Endothelial cell (in vitro differentiated cells): Measurements from ENCODE around the gene MSTO1. TPM values are rescaled to one million over a fixed set of nuclear protein-coding genes. Genes with fewer than 3 reads are reported as not detected.
A peak's percentile ranks its signal among the peaks of the same experiment; 100 is the strongest.
"Not testable (repeated sequence)": the region's sequence is repeated elsewhere in the genome, so short reads cannot be mapped to it uniquely, and the experiment has no call there.

ENCODE experiments used
- DNase-seq: peaks from one replicate; pipeline ENCODE4 v3.0.0; 2021; ENCODE audit warnings: low spot score
- H3K27ac Mint-ChIP-seq: one replicate; pipeline ENCODE4 v1.8.0; 2021; ENCODE audit warnings: mixed read lengths, inconsistent platforms; ENCODE audit not compliant: unreplicated experiment
- H3K27me3 Mint-ChIP-seq: one replicate; pipeline ENCODE4 v1.8.0; 2021; ENCODE audit warnings: mild to moderate bottlenecking, moderate library complexity, mixed read lengths, inconsistent platforms; ENCODE audit not compliant: unreplicated experiment
- H3K36me3 Mint-ChIP-seq: one replicate; pipeline ENCODE4 v1.8.0; 2021; ENCODE audit warnings: mild to moderate bottlenecking, low read depth, mixed read lengths, inconsistent platforms; ENCODE audit not compliant: unreplicated experiment
- H3K4me1 Mint-ChIP-seq: one replicate; pipeline ENCODE4 v1.8.0; 2021; ENCODE audit warnings: mild to moderate bottlenecking, mixed read lengths, inconsistent platforms; ENCODE audit not compliant: unreplicated experiment
- H3K4me3 Mint-ChIP-seq: one replicate; pipeline ENCODE4 v1.8.0; 2021; ENCODE audit warnings: mild to moderate bottlenecking, mixed read lengths, inconsistent platforms; ENCODE audit not compliant: unreplicated experiment
- H3K9me3 Mint-ChIP-seq: one replicate; pipeline ENCODE4 v1.8.0; 2021; ENCODE audit warnings: mixed read lengths, inconsistent platforms; ENCODE audit not compliant: unreplicated experiment
- CTCF ChIP-seq: fragments of 200-600 bp; sonication (generic); IDR thresholded peaks from one replicate; pipeline ENCODE4 v1.5.0; 2021; ENCODE audit warnings: antibody characterized with exemption; ENCODE audit not compliant: unreplicated experiment
- total RNA-seq: library from RNA; stranded (reverse); fragmentation: NEBNext Ultra II Directional; extraction: Animal tissue kit (Norgen Biotek cat#: 25700); gene quantifications from one replicate; pipeline ENCODE4 v1.2.1, GENCODE V29; 2021; ENCODE audit not compliant: unreplicated experiment

MSTO1 gene
- total RNA-seq, 1 donor from 2014 or later = 34.5 TPM

- TF ChIP-seq CTCF = no peak
- no peaks in the 10 kb centered on the region for H3K9me3 Mint-ChIP-seq
- H3K4me1 Mint-ChIP-seq = no peaks in the 10 kb centered on the region
- peaks cover 4% of the 10 kb centered on the region for H3K36me3 Mint-ChIP-seq
- peaks cover 1% of the 10 kb centered on the region for H3K27me3 Mint-ChIP-seq
- no peak overlapping the region for H3K4me3 Mint-ChIP-seq
- H3K27ac Mint-ChIP-seq = no peak overlapping the region
- no peak for DNase-seq
Observed at GRCh38 chr1:155570593-155570990, 39.4 kb upstream of the MSTO1 start.

GRCh38 chr1:155574077-155574476, 35.9 kb upstream of the MSTO1 start:
- TF ChIP-seq CTCF = no peak
- H3K4me1 Mint-ChIP-seq = no peaks in the 10 kb centered on the region
- no peaks in the 10 kb centered on the region for H3K9me3 Mint-ChIP-seq
- H3K36me3 Mint-ChIP-seq = no peaks in the 10 kb centered on the region
- H3K4me3 Mint-ChIP-seq = no peak overlapping the region
- no peak for DNase-seq
- no peak overlapping the region for H3K27ac Mint-ChIP-seq
- H3K27me3 Mint-ChIP-seq = peaks cover 1% of the 10 kb centered on the region

- not testable (repeated sequence) for H3K4me3 Mint-ChIP-seq, H3K9me3 Mint-ChIP-seq, H3K27ac Mint-ChIP-seq, H3K36me3 Mint-ChIP-seq, DNase-seq, H3K27me3 Mint-ChIP-seq, H3K4me1 Mint-ChIP-seq
Observed at GRCh38 chr1:155575608-155576007, 34.4 kb upstream of the MSTO1 start.

- not testable (repeated sequence) for H3K36me3 Mint-ChIP-seq, DNase-seq, H3K9me3 Mint-ChIP-seq, H3K27me3 Mint-ChIP-seq, H3K4me1 Mint-ChIP-seq, H3K4me3 Mint-ChIP-seq, H3K27ac Mint-ChIP-seq
Observed at GRCh38 chr1:155583846-155584245, 26.2 kb upstream of the MSTO1 start.

- H3K27ac Mint-ChIP-seq, DNase-seq, H3K27me3 Mint-ChIP-seq, H3K36me3 Mint-ChIP-seq, H3K9me3 Mint-ChIP-seq, H3K4me1 Mint-ChIP-seq, H3K4me3 Mint-ChIP-seq: not testable (repeated sequence)
Observed at GRCh38 chr1:155589282-155589681, 20.7 kb upstream of the MSTO1 start.

GRCh38 chr1:155590516-155591247, 19.3 kb upstream of the MSTO1 start:
- H3K27me3 Mint-ChIP-seq, H3K4me1 Mint-ChIP-seq, H3K36me3 Mint-ChIP-seq, H3K4me3 Mint-ChIP-seq, H3K27ac Mint-ChIP-seq, H3K9me3 Mint-ChIP-seq, DNase-seq: not testable (repeated sequence)

- no peak overlapping the region for H3K27ac Mint-ChIP-seq
- TF ChIP-seq CTCF = peak; percentile 67
- H3K27me3 Mint-ChIP-seq = no peaks in the 10 kb centered on the region
- H3K9me3 Mint-ChIP-seq = no peaks in the 10 kb centered on the region
- peaks cover 3% of the 10 kb centered on the region for H3K36me3 Mint-ChIP-seq
- DNase-seq = no peak
- H3K4me3 Mint-ChIP-seq = no peak overlapping the region
- no peaks in the 10 kb centered on the region for H3K4me1 Mint-ChIP-seq
Observed at GRCh38 chr1:155591770-155592169, 18.2 kb upstream of the MSTO1 start.

- H3K4me1 Mint-ChIP-seq, H3K27ac Mint-ChIP-seq, H3K4me3 Mint-ChIP-seq: not testable (repeated sequence)
Observed at GRCh38 chr1:155595877-155596474, 14.0 kb upstream of the MSTO1 start.

More at GRCh38 chr1:155595877-155596474, 14.0 kb upstream of the MSTO1 start:
- H3K27me3 Mint-ChIP-seq, H3K36me3 Mint-ChIP-seq, DNase-seq, H3K9me3 Mint-ChIP-seq: not testable (repeated sequence)
